CD4-positive, alpha-beta T cell treated with Interleukin-6 at 100 ng/mL for 8 hours (primary cell): ENCODE measurements around the gene GNG7.
A peak's percentile ranks its signal among the peaks of the same experiment; 100 is the strongest.
"Not testable (repeated sequence)": the region's sequence is repeated elsewhere in the genome, so short reads cannot be mapped to it uniquely, and the experiment has no call there.

ENCODE experiments used
- DNase-seq: peaks from one replicate; pipeline ENCODE4 v3.0.0-alpha.2; 2020; ENCODE audit warnings: mixed read lengths, low spot score

GNG7 gene

DNA sequence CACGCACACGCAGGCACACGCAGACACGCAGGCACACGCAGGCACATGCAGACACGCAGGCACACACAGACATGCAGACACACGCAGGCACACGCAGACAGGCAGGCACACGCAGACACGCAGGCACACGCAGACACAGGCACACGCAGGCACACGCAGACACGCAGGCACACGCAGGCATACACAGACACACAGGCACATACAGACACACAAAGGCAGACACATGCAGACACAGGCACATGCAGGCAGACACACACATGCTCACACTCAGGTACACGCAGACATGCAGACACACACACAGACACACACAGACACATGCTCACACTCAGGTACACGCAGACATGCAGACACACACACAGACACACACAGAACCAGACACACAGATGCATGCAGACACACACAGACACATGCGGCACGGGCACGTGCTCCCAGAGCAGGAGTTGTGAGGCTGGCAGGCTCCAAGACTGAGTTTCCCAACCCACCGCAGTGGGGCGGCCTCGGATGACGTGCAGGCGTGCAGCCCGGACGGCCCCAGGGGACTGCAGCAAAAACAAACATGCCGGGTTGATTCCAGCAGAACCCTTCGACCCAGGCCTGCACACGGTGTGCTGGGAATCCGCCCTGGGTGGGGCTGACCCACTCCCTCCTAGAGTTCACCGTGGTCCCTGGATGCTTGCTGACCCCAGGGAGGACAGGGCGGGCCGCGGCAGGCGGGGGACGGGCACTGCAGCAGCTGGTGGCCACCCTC lies 126.6 kb downstream of the GNG7 start:
- no peak for DNase-seq

DNA sequence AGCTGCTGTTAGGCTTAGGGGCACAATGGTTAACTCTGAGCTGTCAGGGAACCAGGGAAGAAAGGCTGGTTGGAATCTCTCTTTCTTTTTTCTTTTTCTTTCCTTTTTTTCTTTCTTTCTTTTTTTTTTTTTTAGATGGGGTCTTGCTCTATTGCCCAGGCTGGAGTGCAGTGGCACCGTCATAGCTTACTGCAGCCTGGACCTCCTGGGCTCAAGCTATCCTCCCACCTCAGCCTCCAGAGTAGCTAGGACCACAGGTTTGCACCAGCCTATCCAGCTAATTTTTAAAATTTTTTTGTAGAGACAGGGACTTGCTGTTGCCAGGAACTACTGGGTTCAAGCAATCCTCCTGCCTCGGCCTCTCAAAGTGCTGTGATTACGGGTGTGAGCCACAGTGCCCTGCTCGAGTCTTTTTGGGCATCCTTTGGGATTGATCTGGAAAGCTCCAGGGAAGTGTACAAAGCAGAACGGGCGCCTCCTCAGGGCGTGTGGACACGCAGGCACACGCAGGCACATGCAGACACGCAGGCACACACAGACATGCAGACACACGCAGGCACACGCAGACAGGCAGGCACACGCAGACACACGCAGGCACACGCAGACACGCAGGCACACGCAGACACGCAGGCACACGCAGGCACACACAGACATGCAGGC lies 127.4 kb downstream of the GNG7 start:
- no peak for DNase-seq

DNA sequence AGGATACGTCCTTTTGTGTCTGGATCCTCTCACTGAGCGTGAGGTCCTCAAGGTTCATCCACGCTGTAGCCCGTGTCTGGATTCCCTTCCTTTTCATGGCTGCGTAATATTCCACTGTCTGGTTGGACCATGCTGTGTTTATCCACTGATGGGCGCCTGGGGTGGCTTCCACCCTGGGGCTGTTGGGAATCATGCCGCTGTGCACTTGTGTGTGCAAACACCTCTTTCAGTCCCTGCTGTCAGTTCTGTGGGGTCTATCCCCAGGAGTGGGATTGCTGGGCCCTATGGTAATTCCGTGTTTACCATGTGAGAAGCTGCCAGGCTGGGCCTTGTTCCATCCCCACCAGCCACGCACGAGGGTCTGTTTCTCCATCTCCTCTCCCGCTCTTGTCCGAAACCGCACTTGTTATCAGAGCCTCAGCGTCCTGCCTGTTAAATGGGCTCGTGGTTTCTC lies 128.0 kb downstream of the GNG7 start:
- DNase-seq: no peak

DNA sequence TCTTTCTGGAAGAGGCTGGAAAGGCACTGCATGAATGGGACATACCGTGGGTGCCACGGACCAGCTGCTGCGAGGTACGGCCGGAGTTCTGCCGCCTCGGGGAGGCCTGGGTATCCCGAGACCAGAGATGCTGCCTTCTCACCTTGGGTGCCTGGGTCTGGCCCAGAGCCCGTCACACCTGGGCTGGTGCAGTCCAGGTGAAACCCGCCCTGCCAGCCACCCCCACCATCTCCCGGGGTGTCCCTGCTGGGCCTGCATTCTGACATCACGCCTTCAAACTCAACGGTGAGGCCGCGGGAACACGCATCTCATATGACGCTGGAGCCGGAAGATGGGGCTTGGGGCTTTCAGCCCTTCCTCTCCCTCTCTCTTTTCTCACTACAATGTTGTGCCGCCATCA lies 128.6 kb downstream of the GNG7 start:
- no peak for DNase-seq

DNA sequence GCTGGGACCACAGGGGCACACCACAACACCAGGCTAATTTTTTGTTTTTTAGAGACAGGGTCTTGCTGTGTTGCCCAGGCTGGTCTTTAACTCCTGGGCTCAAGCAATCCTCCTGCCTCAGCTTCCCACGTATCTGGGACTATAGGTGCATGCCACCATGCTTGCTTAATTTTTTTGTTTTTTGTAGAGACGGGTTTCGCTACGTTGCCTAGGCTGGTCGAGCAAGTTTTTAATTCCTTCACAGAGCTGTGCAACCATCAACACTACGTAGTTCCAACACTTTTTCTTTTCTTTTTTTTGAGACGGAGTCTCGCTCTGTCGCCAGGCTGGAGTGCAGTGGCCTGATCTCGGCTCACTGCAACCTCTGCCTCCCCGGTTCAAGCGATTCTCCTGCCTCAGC lies 130.3 kb downstream of the GNG7 start:
- not testable (repeated sequence) for DNase-seq

DNA sequence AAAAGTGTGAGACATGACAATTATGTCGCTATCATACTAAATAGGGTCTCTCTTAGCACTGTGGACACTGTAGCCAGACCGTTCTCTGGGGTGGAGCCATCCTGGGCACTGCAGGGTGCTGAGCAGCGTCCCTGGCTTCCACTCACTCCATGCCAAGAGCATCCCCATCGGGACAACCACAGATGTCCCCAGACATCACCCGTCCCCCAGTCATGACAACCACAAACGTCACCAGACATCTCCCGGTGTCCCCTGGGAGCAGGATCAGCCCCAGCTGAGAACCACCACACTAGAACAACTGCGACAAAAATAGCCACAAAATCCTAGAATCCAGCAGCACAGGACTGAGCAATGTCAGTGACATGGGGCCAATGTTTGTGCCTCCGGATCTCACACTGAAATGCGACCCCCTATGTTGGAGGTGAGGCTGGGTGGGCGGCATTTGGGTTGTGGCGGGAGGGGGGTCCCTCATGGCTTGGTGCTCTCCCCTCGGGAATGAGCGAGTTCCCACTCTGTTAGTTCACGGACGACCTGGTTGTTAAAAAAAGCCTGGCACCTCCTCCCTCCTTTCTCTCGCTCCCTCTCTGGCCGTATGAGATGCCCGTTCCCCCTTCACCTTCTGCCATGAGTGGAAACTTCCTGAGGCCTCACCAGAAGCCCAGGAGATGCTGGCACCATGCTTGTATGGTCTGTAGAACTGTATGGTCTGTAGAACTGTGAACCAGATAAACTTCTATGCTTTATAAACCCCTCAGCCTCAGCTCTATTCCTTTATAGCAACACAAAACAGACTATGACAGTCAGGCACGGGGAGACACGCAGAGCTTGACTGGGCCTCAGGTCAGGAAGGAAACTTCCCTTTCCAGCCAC lies 132.7 kb downstream of the GNG7 start:
- DNase-seq: no peak

DNA sequence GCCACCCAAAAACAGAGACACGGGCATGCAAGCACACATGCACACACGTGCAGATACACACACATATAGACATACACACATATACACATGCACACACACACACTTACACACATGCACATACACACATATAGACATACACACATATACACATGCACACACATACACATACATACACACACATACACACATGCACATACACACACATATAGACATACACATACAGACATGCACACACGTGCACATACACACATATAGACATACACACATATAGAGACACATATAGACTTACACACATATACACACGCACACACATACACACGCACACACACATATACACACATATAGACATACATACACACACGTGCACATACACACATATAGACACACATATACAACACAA lies 134.5 kb downstream of the GNG7 start:
- DNase-seq: no peak

DNA sequence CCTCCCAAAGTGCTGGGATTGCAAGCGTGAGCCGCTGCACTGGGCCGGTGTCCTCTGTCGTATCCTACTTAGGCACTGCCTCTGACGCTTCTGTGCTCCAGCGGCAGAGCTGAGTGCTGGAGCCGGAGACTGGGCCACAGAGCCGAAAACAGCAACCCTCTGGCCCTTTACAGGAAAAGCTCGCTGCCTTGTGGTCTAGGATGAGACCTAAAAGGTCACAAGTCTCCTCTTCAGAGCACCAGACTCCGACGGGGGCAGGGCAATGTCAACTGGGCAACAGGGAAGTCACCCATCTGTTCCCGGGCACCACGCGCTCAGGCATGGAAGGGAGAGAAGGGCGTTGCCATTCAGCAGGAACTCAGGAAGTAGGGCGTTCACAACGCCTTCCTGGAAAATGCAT lies 134.9 kb downstream of the GNG7 start:
- DNase-seq: no peak

DNA sequence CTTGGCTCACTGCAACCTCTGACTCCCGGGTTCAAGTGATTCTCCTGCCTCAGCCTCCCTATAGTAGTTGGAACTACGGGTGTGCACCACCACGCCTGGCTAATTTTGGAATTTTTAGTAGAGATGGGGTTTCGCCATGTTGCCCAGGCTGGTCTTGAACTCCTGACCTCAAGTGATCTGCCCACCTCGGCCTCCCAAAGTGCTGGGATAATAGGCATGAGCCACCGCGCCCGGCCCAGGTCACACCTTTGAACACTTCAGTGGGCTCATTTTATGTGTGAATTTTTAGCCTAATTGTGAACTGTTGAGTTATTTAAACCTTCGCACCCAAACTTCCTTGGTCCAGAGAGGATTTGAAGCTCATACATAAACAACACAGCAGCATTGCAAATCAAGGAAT lies 138.9 kb downstream of the GNG7 start:
- not testable (repeated sequence) for DNase-seq

DNA sequence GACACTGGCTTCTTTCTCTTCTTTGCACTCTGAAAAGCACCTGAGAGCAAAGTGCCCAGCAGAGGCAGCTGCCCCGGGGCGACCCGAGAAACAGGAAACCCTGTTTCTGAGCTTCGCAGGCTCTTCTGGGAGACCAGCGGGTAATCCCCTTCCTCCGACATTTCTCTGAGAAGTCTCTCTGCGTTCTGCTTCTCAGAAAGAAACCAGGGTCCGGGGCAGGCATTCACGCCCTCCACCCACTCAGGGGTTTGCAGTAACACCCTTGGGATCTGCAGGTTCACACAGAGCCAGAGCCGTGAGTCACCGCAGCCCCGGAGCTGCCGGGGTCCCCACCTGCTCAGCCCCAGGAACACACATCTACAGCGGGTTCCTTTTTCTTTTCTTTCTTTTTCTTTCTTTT lies 140.6 kb downstream of the GNG7 start:
- DNase-seq: peak; percentile 70

DNA sequence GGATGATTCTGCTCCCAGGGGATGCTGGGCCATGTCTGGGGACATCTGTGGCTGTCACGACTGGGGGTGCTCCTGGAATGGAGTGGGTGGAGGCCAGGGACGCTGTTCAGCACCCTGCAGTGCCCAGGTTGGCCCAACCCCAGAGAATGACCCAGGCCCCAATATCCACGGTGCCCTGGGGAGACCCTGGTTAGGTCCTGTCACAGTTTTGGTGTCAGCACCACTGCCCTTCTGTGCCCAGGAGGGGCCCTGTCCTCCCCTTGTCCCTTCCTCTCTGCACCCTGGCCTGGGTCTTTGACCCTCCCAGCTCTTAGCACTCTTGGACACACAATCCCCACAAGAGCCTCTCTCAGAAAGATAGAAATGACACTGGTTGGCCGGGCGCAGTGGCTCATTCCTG lies 141.3 kb downstream of the GNG7 start:
- no peak for DNase-seq

DNA sequence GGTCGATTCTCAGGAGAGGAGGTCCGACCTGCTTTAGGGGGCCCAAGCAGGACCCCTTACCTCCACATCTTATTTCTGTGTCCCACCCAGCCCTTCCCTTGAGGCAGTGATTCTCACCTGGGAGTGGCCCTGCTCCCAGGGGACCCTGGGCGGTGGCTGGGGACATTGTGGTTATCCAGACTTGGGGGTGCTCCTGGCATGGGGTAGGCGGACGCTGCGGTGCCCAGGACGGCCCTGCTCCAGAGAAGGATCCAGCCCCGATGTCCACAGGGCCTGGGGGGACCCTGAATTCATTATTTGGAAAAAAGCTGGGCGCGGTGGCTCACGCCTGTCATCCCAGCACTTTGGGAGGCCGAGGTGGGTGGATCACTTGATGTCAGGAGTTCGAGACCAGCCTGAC lies 142.1 kb downstream of the GNG7 start:
- no peak for DNase-seq

DNA sequence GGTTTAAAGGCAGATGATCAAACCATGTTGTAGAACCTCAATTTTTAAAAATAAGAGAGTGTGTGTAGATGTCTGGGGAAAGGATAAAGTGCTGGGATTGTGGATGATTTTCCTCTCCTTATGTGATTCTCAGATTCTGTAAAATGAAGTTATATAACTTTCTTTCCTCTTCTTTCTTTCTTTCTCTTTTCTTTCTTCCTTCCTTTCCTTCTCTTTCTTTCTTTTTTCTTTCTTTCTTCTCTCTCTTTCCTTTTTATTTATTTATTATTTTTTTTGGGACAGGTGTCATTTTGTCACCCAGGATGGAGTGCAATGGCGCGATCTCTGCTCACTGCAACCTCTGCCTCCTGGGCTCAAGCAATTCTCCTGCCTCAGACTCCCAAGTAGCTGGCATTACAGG lies 144.0 kb downstream of the GNG7 start:
- no peak for DNase-seq

DNA sequence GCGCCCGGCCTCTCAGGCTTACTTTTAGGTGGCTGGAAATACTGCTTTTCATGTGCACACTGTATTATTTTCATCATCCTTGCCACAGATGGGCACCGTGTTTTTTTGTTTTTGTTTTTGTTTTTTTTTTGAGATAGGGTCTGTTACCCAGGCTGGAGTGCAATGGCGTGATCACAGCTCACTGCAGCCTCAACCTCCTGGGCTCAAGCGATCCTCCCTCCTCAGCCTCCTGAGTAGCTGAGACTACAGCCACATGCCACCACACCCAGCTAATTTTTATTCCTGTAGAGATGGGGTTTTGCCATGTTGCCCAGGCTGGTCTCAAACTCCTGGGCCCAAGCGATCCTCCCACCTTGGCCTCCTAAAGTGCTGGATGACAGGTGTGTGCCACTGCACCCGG lies 144.4 kb downstream of the GNG7 start:
- not testable (repeated sequence) for DNase-seq

DNA sequence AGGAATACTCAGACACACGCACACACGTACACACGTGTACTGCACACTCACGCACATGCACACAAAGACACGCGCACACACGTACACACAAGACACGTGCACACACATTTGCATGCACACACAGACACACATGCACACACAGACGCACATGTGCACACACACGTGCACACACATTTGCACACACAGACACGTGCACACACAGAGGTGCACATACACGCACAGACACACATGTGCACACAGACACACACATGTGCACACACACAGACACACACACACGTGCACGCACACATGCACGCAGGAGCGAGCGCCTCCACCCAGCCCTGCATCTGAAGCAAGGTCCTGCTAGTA lies 145.4 kb downstream of the GNG7 start:
- DNase-seq: no peak

DNA sequence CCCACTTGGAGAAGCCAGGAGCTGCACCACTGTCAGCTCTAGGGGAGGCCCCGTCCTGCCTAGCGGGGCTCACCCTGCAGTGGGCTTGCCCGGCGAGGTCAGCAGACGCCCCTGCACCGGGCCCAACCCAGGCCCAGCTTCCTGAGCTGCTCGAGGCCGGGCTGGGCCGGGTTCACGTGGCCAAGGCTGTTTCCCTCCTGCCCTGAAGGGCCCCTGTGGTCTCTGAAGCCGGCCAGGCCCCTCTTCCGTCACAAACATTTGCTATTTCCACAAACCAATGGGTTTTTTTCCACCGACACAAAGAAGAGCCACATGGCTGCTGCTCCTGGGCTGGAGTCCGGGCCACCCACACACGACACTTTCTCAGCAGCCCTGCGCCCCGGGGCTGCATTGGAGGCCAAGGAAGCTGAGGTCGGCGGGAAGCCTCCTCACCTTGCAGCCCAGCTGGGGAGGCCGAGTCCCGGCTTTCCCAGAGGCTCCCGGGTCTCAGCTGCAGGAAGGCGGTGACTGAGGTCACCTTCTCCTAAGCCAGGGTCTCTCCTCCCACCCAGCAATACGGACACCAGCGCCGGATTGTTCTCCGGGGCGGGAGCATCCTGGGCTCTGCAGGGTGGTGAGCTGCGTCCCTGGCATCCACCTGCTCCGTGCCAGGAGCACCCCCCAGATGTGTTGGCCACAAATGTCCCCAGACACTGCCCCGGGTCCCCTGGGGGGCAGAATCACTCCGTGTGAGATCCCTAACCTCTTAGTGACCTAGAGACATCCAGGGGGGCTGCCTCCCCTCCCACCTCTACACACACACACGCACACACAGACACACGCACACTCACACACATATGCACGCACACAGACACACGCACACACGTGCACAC lies 146.0 kb downstream of the GNG7 start:
- no peak for DNase-seq

DNA sequence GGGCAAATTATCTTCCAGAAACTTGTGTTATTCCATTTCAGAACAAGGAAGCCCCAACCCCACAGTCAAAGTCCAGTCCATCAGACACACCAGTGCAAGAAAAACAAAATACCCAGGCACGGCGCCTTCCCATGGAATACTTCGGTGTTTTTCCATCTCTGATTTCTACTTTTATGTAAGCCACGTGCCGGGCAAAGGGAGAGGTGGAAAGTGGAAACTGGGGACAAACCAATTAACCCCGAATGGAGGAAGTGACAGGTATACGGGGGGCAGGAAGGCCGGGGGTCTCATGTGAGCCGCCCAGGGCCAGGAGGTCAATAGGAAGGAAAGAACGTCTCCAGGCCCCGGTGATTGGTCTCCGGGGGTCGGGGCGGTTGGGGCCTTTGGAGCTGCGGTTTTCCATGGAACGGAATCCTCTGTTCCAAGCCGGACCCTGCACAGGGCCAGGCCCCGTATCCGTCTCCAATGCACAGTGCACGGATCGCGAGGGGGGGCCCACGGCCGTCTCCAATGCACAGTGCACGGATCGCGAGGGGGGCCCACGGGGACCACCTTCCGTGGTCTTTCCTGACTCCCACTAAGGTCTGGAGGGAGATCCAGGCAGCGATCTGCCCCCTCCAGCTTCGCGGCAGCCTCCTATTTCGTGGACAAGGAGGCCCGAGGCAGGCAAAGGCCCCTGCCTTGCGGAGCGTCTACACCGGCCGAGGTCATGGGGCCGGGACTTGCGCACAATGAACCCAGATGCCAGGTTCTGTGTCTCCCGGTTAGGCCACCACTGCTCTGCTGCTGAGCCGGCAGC lies 146.9 kb downstream of the GNG7 start:
- DNase-seq: no peak

DNA sequence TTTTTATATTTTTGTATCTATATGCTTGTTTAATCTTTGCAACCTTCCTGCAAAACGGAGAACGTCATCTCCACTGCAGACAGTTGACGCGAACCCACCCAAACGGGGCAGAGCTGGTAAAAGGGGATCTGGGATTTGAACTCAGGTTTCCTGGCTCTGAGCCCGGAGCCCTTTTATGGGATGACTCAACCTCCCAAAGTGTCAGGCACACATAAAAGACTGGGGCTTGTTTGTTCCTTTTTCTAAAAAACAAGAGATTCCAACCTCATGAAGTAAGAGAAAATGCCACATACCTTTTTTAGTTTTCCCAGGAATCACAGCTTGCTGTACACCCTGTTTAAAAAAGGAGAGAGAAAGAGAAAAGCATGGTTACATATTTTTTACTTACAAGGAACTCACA lies 147.6 kb downstream of the GNG7 start:
- no peak for DNase-seq

DNA sequence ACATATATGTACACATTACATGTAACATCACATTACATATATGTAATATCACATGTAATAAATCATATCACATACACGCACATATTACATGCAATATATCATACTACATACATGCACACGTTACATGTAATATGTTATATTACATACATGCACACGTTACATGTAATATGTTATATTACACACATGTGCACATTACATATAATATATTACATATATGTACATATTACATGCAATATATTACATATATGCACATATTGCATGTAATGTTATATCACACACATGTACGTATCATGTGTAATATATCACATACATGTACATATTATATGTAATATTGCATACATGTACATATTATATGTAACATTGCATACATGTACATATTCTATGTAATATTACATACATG lies 149.0 kb downstream of the GNG7 start:
- DNase-seq: no peak

DNA sequence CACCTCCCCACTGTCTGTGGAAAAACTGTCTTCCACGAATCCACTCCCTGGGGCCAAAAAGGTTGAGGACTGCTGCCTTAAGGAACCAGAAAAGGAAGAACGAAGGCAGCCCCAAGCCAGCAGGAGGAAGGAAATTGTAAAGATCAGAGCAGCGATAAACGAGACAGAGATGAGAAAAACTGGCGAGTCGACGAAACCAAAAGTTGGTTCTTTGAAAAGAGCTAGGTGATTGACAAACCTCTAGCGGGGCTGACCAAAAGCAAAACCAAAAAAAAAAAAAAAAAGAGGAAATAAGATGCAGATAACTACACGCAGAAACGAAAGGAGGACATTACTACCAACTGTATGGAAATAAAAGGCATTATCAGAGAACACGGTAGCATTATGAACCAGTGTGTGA lies 149.6 kb downstream of the GNG7 start:
- peak; percentile 73 for DNase-seq

DNA sequence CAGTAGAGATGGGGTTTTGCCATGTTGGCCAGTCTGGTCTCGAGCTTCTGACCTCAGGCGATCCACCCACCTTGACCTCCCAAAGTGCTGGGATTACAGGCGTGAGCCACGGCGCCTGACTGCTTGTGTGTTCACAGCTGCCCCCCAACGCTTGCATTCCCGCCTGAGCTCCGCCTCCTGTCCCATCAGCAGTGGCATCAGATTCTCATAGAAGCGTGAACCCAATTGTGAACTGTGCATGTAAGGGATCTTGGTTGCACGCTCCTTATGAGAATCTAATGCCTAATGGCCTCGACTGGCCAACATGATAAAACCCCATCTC lies 150.7 kb downstream of the GNG7 start:
- DNase-seq: no peak
